ENCODE measurements around the gene CHST3.

The CHST3 gene

GRCh38 chr10:72037811-72038210, 73.6 kb downstream of the CHST3 start:
- ATAC-seq, result no peak
- no peak for TF ChIP-seq ISL1 (CRISPR knock-in tag; IDR thresholded peaks at IDR 0.05)
- no peak for TF ChIP-seq CSDC2 (CRISPR knock-in tag; IDR thresholded peaks at IDR 0.05)
- TF ChIP-seq BACH2 (CRISPR knock-in tag; IDR thresholded peaks at IDR 0.05; ENCODE audit: borderline replicate concordance), result no peak
- no peak for TF ChIP-seq SNAI2 (CRISPR knock-in tag; IDR thresholded peaks at IDR 0.05)
- no peak for TF ChIP-seq ZC3H10 (CRISPR knock-in tag; IDR thresholded peaks at IDR 0.05)

- no peak for TF ChIP-seq ZFP3 (CRISPR knock-in tag; IDR thresholded peaks at IDR 0.05)
- no peak for TF ChIP-seq TOX (CRISPR knock-in tag; IDR thresholded peaks at IDR 0.05; ENCODE audit: borderline replicate concordance)
- no peak for TF ChIP-seq ZNF8 (CRISPR knock-in tag; IDR thresholded peaks at IDR 0.05)
- TF ChIP-seq BACH2 (CRISPR knock-in tag; IDR thresholded peaks at IDR 0.05; ENCODE audit: borderline replicate concordance), result no peak
- TF ChIP-seq SNAI2 (CRISPR knock-in tag; IDR thresholded peaks at IDR 0.05), result no peak
- TF ChIP-seq CREB5 (CRISPR knock-in tag; IDR thresholded peaks at IDR 0.05; ENCODE audit: low read depth), result no peak
- TF ChIP-seq TCF4 (CRISPR knock-in tag; IDR thresholded peaks at IDR 0.05; ENCODE audit: borderline replicate concordance), result no peak
- no peak for TF ChIP-seq ZC3H10 (CRISPR knock-in tag; IDR thresholded peaks at IDR 0.05)
- no peak for TF ChIP-seq ZNF70 (CRISPR knock-in tag; IDR thresholded peaks at IDR 0.05)
- no peak for TF ChIP-seq ESRRG (CRISPR knock-in tag; IDR thresholded peaks at IDR 0.05)
- ATAC-seq, result no peak
Measured at GRCh38 chr10:72038458-72039001, 74.3 kb downstream of the CHST3 start.

- no peak for ATAC-seq
- TF ChIP-seq TCF4 (CRISPR knock-in tag; IDR thresholded peaks at IDR 0.05; ENCODE audit: borderline replicate concordance), result no peak
- no peak for TF ChIP-seq TSHZ2 (CRISPR knock-in tag; IDR thresholded peaks at IDR 0.05)
- TF ChIP-seq ESRRG (CRISPR knock-in tag; IDR thresholded peaks at IDR 0.05), result no peak
- no peak for TF ChIP-seq ZNF8 (CRISPR knock-in tag; IDR thresholded peaks at IDR 0.05)
- TF ChIP-seq PATZ1 (CRISPR knock-in tag; IDR thresholded peaks at IDR 0.05; ENCODE audit: borderline replicate concordance), result no peak
- TF ChIP-seq RARB (CRISPR knock-in tag; IDR thresholded peaks at IDR 0.05), result no peak
- TF ChIP-seq OSR1 (CRISPR knock-in tag; IDR thresholded peaks at IDR 0.05), result no peak
- TF ChIP-seq ZNF70 (CRISPR knock-in tag; IDR thresholded peaks at IDR 0.05), result no peak
- no peak for TF ChIP-seq ZFP3 (CRISPR knock-in tag; IDR thresholded peaks at IDR 0.05)
- no peak for TF ChIP-seq CSRNP3 (CRISPR knock-in tag; IDR thresholded peaks at IDR 0.05)
- TF ChIP-seq ZNF565 (CRISPR knock-in tag; conservative IDR thresholded peaks at IDR 0.05; ENCODE audit: low read depth), result no peak
- TF ChIP-seq GLIS3 (CRISPR knock-in tag; IDR thresholded peaks at IDR 0.05), result no peak
- no peak for TF ChIP-seq ARNTL (CRISPR knock-in tag; IDR thresholded peaks at IDR 0.05; ENCODE audit: borderline replicate concordance, low read depth)
Measured at GRCh38 chr10:72039377-72039776, 75.2 kb downstream of the CHST3 start.

GRCh38 chr10:72041491-72041890, 77.3 kb downstream of the CHST3 start:
- ATAC-seq, result no peak
- no peak for TF ChIP-seq ZFP3 (CRISPR knock-in tag; IDR thresholded peaks at IDR 0.05)
- no peak for TF ChIP-seq ISL1 (CRISPR knock-in tag; IDR thresholded peaks at IDR 0.05)
- TF ChIP-seq ZNF8 (CRISPR knock-in tag; IDR thresholded peaks at IDR 0.05), result no peak
- TF ChIP-seq ARNTL (CRISPR knock-in tag; IDR thresholded peaks at IDR 0.05; ENCODE audit: borderline replicate concordance, low read depth), result no peak
- TF ChIP-seq RARB (CRISPR knock-in tag; IDR thresholded peaks at IDR 0.05), result no peak
- no peak for TF ChIP-seq CREB5 (CRISPR knock-in tag; IDR thresholded peaks at IDR 0.05; ENCODE audit: low read depth)
- TF ChIP-seq ZNF565 (CRISPR knock-in tag; conservative IDR thresholded peaks at IDR 0.05; ENCODE audit: low read depth), result no peak

Data from SK-N-SH treated with all-trans-retinoic acid at 6 μM for 48 hours (cell line).